Inferior parietal cortex (tissue), 1 donor: ENCODE results near the gene MLC1.

Experiments used
- DNase-seq: peaks from one replicate; pipeline ENCODE4 v3.0.0-alpha.2; 2016; ENCODE audit errors: extremely low spot score

Gene MLC1

GRCh38 chr22:50035976-50036724, 49.1 kb downstream of the MLC1 start:
- no peak for DNase-seq

- DNase-seq: no peak
Measured at GRCh38 chr22:50035131-50035881, 49.9 kb downstream of the MLC1 start.

GRCh38 chr22:50034126-50035081, 50.8 kb downstream of the MLC1 start:
- no peak for DNase-seq

- DNase-seq: no peak
Measured at GRCh38 chr22:50032941-50033601, 52.2 kb downstream of the MLC1 start.

GRCh38 chr22:50032109-50032871, 52.9 kb downstream of the MLC1 start:
- DNase-seq: no peak

- no peak for DNase-seq
Measured at GRCh38 chr22:50031189-50032091, 53.8 kb downstream of the MLC1 start.

- DNase-seq: peak; percentile 67
Measured at GRCh38 chr22:50030297-50031188, 54.7 kb downstream of the MLC1 start.

GRCh38 chr22:50027639-50028537, 57.3 kb downstream of the MLC1 start:
- peak; percentile 2 for DNase-seq

GRCh38 chr22:50025993-50026392, 59.2 kb downstream of the MLC1 start:
- no peak for DNase-seq

- DNase-seq: no peak
Measured at GRCh38 chr22:50022171-50022819, 62.9 kb downstream of the MLC1 start.

GRCh38 chr22:50020606-50021005, 64.6 kb downstream of the MLC1 start:
- no peak for DNase-seq

- DNase-seq: no peak
Measured at GRCh38 chr22:50019316-50019715, 65.9 kb downstream of the MLC1 start.

GRCh38 chr22:50018608-50019285, 66.5 kb downstream of the MLC1 start:
- DNase-seq: no peak

- DNase-seq: no peak
Measured at GRCh38 chr22:50017701-50018224, 67.5 kb downstream of the MLC1 start.

- no peak for DNase-seq
Measured at GRCh38 chr22:50016988-50017700, 68.1 kb downstream of the MLC1 start.
